Measurements from ENCODE around the gene CEP131. TPM values are rescaled to one million over a fixed set of nuclear protein-coding genes. Genes with fewer than 3 reads are reported as not detected.
A peak's percentile ranks its signal among the peaks of the same experiment; 100 is the strongest.
"Not testable (repeated sequence)": the region's sequence is repeated elsewhere in the genome, so short reads cannot be mapped to it uniquely, and the experiment has no call there.

Gene CEP131
- total and polyA plus RNA-seq, 5 donors from 2014 or later: 1.4 to 9.9 (median 2.0) TPM

DNA sequence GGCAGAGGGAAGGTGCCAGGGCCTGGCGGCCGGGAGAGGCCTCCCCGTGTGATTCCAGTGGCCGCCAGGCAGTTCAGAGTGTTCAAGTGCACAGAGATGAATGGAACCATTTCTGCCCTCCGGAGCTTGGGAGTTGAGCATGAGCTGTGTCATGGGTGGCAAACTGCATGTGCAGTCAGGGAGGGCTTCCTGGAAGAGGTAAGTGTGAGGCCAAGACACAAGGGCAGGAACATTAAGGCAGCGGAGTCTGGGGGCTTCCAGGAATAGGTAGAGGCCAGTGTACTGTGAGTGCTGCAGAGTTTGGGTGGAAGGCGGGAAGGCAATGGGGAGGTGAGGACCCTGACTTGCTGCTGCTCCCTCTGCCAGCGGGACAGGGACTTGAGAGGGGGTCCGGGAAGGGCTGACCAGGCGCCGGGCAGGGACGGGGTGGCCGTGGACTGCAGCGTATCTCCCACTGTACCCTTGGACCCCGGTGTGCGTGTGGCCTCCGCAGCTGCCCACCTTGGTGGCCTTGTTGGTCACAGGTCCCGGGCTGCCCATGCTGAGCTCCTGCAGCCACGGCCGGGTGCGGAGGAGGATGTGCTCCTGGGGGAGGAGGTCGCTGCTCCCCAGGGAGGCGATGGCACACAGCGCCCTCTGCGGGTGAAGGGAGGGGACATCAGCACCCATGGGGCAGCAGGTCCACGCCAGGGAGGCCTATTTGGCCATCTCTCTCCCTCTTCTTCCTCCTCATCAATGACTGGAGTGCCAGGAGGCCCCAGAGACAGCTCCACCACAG, 7.5 kb upstream of the CEP131 start:
- H3K27ac Mint-ChIP-seq: no peak overlapping the region
- H3K36me3 Mint-ChIP-seq: peaks cover 24% of the 10 kb centered on the region
- H3K4me1 Mint-ChIP-seq: peaks cover 0 to 19% (median 14%) of the 10 kb centered on the region in 4 donors

DNA sequence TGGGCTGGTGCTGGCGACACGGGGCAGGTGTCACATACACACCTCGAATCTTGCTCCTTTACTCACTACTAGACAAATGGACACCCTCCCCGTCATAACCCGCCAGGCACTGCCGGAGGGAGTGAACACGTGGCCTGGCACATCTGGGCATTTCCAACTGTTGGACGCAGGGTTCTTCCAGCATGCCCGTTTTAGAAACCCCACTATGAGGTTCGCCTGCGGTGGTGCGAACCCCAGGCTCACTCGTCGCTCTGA, 6.8 kb upstream of the CEP131 start:
- H3K27ac ChIP-seq (ENCODE audit: insufficient read depth, low read length, poor library complexity, severe bottlenecking): no peak overlapping the region
- Mint-ChIP-seq H3K27me3 (no peaks in the 10 kb centered on the region), H3K27ac (no peak overlapping the region), H3K4me3 (no peak overlapping the region), H3K4me1 (peaks cover 0 to 16% (median 9%) of the 10 kb centered on the region in 4 donors), H3K36me3 (peaks cover 19% of the 10 kb centered on the region), H3K9me3 (no peaks in the 10 kb centered on the region)
- H3K4me1 ChIP-seq (ENCODE audit: control insufficient read depth, insufficient read depth, low read length, poor library complexity, severe bottlenecking): peaks cover 2% of the 10 kb centered on the region
- H3K27me3 ChIP-seq (ENCODE audit: control insufficient read depth, insufficient read depth, low read length): no peaks in the 10 kb centered on the region
- H3K36me3 ChIP-seq (ENCODE audit: control insufficient read depth, insufficient read depth, low read length): peaks cover 17% of the 10 kb centered on the region
- no peak overlapping the region for H3K4me3 ChIP-seq (ENCODE audit: low read depth, low read length)
- DNase-seq (no peak), ATAC-seq (ENCODE audit: low read depth in 2 of 2) (no peak)
- no peaks in the 10 kb centered on the region for H3K9me3 ChIP-seq (ENCODE audit: control insufficient read depth in 2 of 2, low read length in 2 of 2)

More for the DNA sequence above, 7.5 kb upstream of the CEP131 start:
- Histone ChIP-seq H3K4me1 (ENCODE audit: control insufficient read depth, insufficient read depth, low read length, poor library complexity, severe bottlenecking) (peaks cover 2% of the 10 kb centered on the region), H3K9me3 (ENCODE audit: control insufficient read depth in 2 of 2, low read length in 2 of 2) (no peaks in the 10 kb centered on the region), H3K27ac (ENCODE audit: insufficient read depth, low read length, poor library complexity, severe bottlenecking) (no peak overlapping the region), H3K36me3 (ENCODE audit: control insufficient read depth, insufficient read depth, low read length) (peaks cover 17% of the 10 kb centered on the region), H3K27me3 (ENCODE audit: control insufficient read depth, insufficient read depth, low read length) (no peaks in the 10 kb centered on the region), H3K4me3 (ENCODE audit: low read depth, low read length) (no peak overlapping the region)
- ATAC-seq (ENCODE audit: low read depth in 2 of 2): no peak
- no peak for DNase-seq
- no peaks in the 10 kb centered on the region for H3K27me3 Mint-ChIP-seq
- H3K4me3 Mint-ChIP-seq: peak overlapping the region in 1 of 4 donors; percentile 6
- no peaks in the 10 kb centered on the region for H3K9me3 Mint-ChIP-seq

DNA sequence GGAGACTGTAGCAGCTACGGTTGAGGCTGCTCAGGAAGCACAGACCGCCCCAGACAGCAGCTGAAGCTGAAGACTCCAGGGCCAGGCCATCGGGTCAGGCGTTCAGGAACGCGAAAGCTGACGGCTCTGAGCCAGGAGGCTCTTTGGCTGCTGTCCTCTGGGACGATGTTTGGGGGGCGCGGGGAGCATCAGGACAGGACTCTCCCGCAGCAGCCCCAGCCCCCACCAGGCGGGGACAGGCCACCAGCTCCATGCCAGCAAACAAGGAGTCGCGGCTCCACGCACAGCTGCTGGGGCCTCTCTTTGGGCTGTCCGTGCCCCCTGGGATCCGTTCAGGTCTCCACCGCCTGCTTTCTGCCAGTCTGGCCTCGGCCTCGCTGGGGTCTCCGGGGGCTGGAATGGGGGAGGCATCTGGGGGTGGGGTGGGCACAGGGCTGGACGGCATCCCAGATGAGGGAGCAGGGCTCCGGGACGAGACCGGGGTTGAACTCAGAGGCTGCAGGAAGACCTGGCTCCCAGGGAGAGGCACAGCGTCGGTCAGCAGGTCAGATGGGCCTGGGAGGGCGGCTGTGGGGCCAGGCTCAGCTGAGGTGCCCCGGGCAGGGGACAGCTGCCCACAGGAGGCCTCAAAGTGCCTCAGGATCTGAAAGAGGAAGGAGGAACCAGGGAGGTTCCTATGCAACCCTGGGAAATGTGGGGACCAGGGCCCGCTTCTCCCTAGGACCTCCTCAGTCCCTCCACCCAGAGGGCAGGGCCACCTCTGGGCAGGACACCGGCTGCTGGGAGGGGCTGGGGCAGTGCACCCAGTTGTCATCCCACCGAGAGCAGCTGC, 6.3 kb upstream of the CEP131 start:
- H3K27me3 Mint-ChIP-seq: no peaks in the 10 kb centered on the region
- H3K9me3 Mint-ChIP-seq: no peaks in the 10 kb centered on the region
- Histone ChIP-seq H3K4me1 (ENCODE audit: control insufficient read depth, insufficient read depth, low read length, poor library complexity, severe bottlenecking) (peaks cover 2% of the 10 kb centered on the region), H3K36me3 (ENCODE audit: control insufficient read depth, insufficient read depth, low read length) (peaks cover 17% of the 10 kb centered on the region), H3K27me3 (ENCODE audit: control insufficient read depth, insufficient read depth, low read length) (no peaks in the 10 kb centered on the region), H3K27ac (ENCODE audit: insufficient read depth, low read length, poor library complexity, severe bottlenecking) (no peak overlapping the region), H3K4me3 (ENCODE audit: low read depth, low read length) (no peak overlapping the region), H3K9me3 (ENCODE audit: control insufficient read depth in 2 of 2, low read length in 2 of 2) (no peaks in the 10 kb centered on the region)
- no peak for ATAC-seq (ENCODE audit: low read depth in 2 of 2)
- no peak for DNase-seq
- no peak overlapping the region for H3K4me3 Mint-ChIP-seq
- H3K27ac Mint-ChIP-seq: no peak overlapping the region
- peaks cover 0 to 14% (median 7%) of the 10 kb centered on the region in 4 donors for H3K4me1 Mint-ChIP-seq
- peaks cover 18% of the 10 kb centered on the region for H3K36me3 Mint-ChIP-seq

DNA sequence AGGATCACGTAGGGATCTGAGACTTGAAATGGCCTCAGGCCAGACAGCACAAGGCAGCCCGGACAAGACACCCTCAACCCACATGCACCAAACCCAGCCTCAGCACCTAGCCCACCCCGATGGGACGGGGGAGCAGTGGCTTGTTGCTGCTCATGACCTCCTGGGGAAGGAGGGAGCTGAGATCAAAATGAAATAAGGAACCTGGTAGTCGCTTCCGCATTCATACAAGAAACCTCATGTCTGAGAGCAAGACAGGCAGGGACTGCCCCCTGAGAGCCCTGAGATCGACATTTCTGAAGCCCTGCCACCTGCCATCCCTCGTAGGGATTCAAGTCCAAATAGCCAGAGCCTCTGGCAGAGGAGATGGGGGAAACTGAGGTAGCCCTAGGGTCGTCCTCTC, 5.7 kb upstream of the CEP131 start:
- H3K9me3 Mint-ChIP-seq: no peaks in the 10 kb centered on the region
- peaks cover 17% of the 10 kb centered on the region for H3K36me3 ChIP-seq (ENCODE audit: control insufficient read depth, insufficient read depth, low read length)
- no peak overlapping the region for H3K27ac Mint-ChIP-seq
- no peak overlapping the region for H3K4me3 ChIP-seq (ENCODE audit: low read depth, low read length)
- DNase-seq (no peak), ATAC-seq (ENCODE audit: low read depth in 2 of 2) (peak in 1 of 2 donors; percentile 35)
- no peak overlapping the region for H3K27ac ChIP-seq (ENCODE audit: insufficient read depth, low read length, poor library complexity, severe bottlenecking)
- H3K27me3 ChIP-seq (ENCODE audit: control insufficient read depth, insufficient read depth, low read length): no peaks in the 10 kb centered on the region
- no peaks in the 10 kb centered on the region for H3K27me3 Mint-ChIP-seq
- peaks cover 18% of the 10 kb centered on the region for H3K36me3 Mint-ChIP-seq
- H3K4me1 Mint-ChIP-seq: peaks cover 0 to 20% (median 12%) of the 10 kb centered on the region in 4 donors
- peaks cover 7% of the 10 kb centered on the region for H3K4me1 ChIP-seq (ENCODE audit: control insufficient read depth, insufficient read depth, low read length, poor library complexity, severe bottlenecking)
- H3K4me3 Mint-ChIP-seq: no peak overlapping the region
- no peaks in the 10 kb centered on the region for H3K9me3 ChIP-seq (ENCODE audit: control insufficient read depth in 2 of 2, low read length in 2 of 2)

DNA sequence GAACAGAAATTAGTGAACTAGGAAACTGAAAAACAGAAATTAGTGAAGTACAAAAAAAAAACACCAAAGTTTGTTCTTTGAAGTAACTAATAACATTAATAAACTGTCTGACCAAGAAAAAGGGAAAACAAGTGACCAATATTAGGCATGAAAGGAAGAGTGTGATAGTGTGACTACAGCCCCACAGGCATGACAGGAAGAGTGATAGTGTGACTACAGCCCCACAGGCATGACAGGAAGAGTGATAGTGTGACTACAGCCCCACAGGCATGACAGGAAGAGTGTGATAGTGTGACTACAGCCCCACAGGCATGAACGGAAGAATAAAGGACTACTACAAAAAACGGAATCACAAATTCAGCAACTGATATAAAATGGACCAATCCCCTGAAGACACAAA, 4.9 kb upstream of the CEP131 start:
- not testable (repeated sequence) for ATAC-seq (ENCODE audit: low read depth in 2 of 2); DNase-seq; H3K4me3 ChIP-seq (ENCODE audit: low read depth, low read length); H3K4me1 ChIP-seq (ENCODE audit: control insufficient read depth, insufficient read depth, low read length, poor library complexity, severe bottlenecking); H3K9me3 Mint-ChIP-seq; H3K27ac ChIP-seq (ENCODE audit: insufficient read depth, low read length, poor library complexity, severe bottlenecking); H3K27me3 ChIP-seq (ENCODE audit: control insufficient read depth, insufficient read depth, low read length); H3K9me3 ChIP-seq (ENCODE audit: control insufficient read depth in 2 of 2, low read length in 2 of 2); H3K27me3 Mint-ChIP-seq
- peaks cover 16% of the 10 kb centered on the region for H3K36me3 ChIP-seq (ENCODE audit: control insufficient read depth, insufficient read depth, low read length)
- Mint-ChIP-seq H3K36me3 (peaks cover 18% of the 10 kb centered on the region), H3K4me1 (peaks cover 0 to 21% (median 14%) of the 10 kb centered on the region in 4 donors), H3K27ac (peak overlapping the region in 2 of 3 donors; percentile 4 to 27), H3K4me3 (peak overlapping the region in 1 of 4 donors; percentile 33)

DNA sequence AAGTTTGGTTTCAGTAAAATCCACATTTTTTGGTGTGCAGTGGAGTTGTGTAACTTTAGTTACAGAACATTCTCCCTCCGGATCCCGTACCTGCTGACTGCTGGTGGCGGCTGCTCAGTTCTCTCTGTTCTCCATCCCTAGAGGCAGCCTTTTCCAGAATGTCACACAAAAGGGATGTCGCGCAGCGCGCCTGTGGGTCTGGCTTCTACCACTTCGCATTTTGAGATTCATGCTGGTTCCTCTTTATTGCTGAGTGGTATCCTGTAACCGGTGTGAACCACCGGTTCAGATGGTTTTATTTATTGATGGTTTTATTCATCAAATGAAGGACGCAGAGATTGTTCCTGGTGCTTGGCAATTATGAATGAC, 981 bp upstream of the CEP131 start:
- DNase-seq (no peak), ATAC-seq (ENCODE audit: low read depth in 2 of 2) (no peak)
- H3K4me1 ChIP-seq (ENCODE audit: control insufficient read depth, insufficient read depth, low read length, poor library complexity, severe bottlenecking): peaks cover 23% of the 10 kb centered on the region
- H3K9me3 Mint-ChIP-seq: no peaks in the 10 kb centered on the region
- H3K27me3 ChIP-seq (ENCODE audit: control insufficient read depth, insufficient read depth, low read length): no peaks in the 10 kb centered on the region
- H3K4me3 Mint-ChIP-seq: peak overlapping the region; percentile 69 to 92 (median 88)
- H3K4me1 Mint-ChIP-seq: peaks cover 0 to 25% (median 12%) of the 10 kb centered on the region in 4 donors
- H3K27ac ChIP-seq (ENCODE audit: insufficient read depth, low read length, poor library complexity, severe bottlenecking): no peak overlapping the region
- no peak overlapping the region for H3K4me3 ChIP-seq (ENCODE audit: low read depth, low read length)
- peak overlapping the region; percentile 42 to 74 (median 60) for H3K27ac Mint-ChIP-seq
- no peaks in the 10 kb centered on the region for H3K27me3 Mint-ChIP-seq
- H3K36me3 Mint-ChIP-seq: peaks cover 5% of the 10 kb centered on the region
- no peaks in the 10 kb centered on the region for H3K36me3 ChIP-seq (ENCODE audit: control insufficient read depth, insufficient read depth, low read length)
- H3K9me3 ChIP-seq (ENCODE audit: control insufficient read depth in 2 of 2, low read length in 2 of 2): no peaks in the 10 kb centered on the region

DNA sequence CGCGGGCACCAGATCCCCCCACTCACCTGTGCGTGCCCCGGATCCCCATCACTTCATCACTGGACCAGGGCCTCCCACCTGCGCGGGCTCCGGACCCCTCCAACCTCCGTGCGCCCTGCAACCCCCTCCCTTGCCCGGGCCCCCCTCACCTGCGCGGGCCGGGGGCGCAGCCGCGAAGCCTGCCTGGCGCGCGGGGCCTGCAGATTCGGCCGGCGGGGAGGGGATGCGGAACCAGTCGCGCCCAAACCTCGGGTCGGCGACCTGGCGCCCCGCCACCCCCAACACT, 202 bp downstream of the CEP131 start:
- DNase-seq (no peak), ATAC-seq (ENCODE audit: low read depth in 2 of 2) (no peak)
- no peak overlapping the region for H3K27ac Mint-ChIP-seq
- peaks cover 0 to 18% (median 9%) of the 10 kb centered on the region in 4 donors for H3K4me1 Mint-ChIP-seq
- peaks cover 21% of the 10 kb centered on the region for H3K4me1 ChIP-seq (ENCODE audit: control insufficient read depth, insufficient read depth, low read length, poor library complexity, severe bottlenecking)
- no peaks in the 10 kb centered on the region for H3K36me3 ChIP-seq (ENCODE audit: control insufficient read depth, insufficient read depth, low read length)
- H3K9me3 ChIP-seq (ENCODE audit: control insufficient read depth in 2 of 2, low read length in 2 of 2): no peaks in the 10 kb centered on the region
- no peaks in the 10 kb centered on the region for H3K9me3 Mint-ChIP-seq
- no peaks in the 10 kb centered on the region for H3K27me3 ChIP-seq (ENCODE audit: control insufficient read depth, insufficient read depth, low read length)
- no peak overlapping the region for H3K27ac ChIP-seq (ENCODE audit: insufficient read depth, low read length, poor library complexity, severe bottlenecking)
- H3K4me3 Mint-ChIP-seq: peak overlapping the region; percentile 80 to 95 (median 86)
- no peaks in the 10 kb centered on the region for H3K27me3 Mint-ChIP-seq
- H3K4me3 ChIP-seq (ENCODE audit: low read depth, low read length): no peak overlapping the region
- H3K36me3 Mint-ChIP-seq: no peaks in the 10 kb centered on the region
